Non-pigmented ciliary epithelial cell (primary cell): ENCODE data around the gene DBET.
"Not testable (repeated sequence)": the region's sequence is repeated elsewhere in the genome, so short reads cannot be mapped to it uniquely, and the experiment has no call there.

Source experiments
- DNase-seq: peaks from one replicate; pipeline ENCODE4 v3.0.0-alpha.2; 2010; ENCODE audit warnings: low read depth

DBET gene

GRCh38 chr4:190064342-190064741 is at the start of gene DBET:
TSS of gene DBET (plus strand) at chr4:190064502.
- not testable (repeated sequence) for DNase-seq

- DNase-seq = no peak
Observed at GRCh38 chr4:190014771-190015537, 49.3 kb upstream of the DBET start.

GRCh38 chr4:190015538-190016368 is 48.5 kb upstream of the DBET start:
- DNase-seq = no peak

GRCh38 chr4:190016369-190017289 is 47.7 kb upstream of the DBET start:
- no peak for DNase-seq

- DNase-seq = no peak
Observed at GRCh38 chr4:190017357-190018200, 46.7 kb upstream of the DBET start.

- DNase-seq = no peak
Observed at GRCh38 chr4:190018201-190018920, 45.9 kb upstream of the DBET start.

- no peak for DNase-seq
Observed at GRCh38 chr4:190019023-190019858, 45.1 kb upstream of the DBET start.

GRCh38 chr4:190019859-190020463 is 44.3 kb upstream of the DBET start:
- DNase-seq = not testable (repeated sequence)

- no peak for DNase-seq
Observed at GRCh38 chr4:190020790-190021717, 43.2 kb upstream of the DBET start.

GRCh38 chr4:190021973-190022372 is 42.3 kb upstream of the DBET start:
- not testable (repeated sequence) for DNase-seq

GRCh38 chr4:190022614-190023281 is 41.6 kb upstream of the DBET start:
- DNase-seq = not testable (repeated sequence)

GRCh38 chr4:190027156-190027555 is 37.1 kb upstream of the DBET start, which contains the start of gene FRG2:
TSS of gene FRG2 (minus strand) at chr4:190027256. CDS start at chr4:190027204, 52 bp downstream.
- not testable (repeated sequence) for DNase-seq

GRCh38 chr4:190031264-190031663 is 33.0 kb upstream of the DBET start:
- not testable (repeated sequence) for DNase-seq

- not testable (repeated sequence) for DNase-seq
Observed at GRCh38 chr4:190037704-190038388, 26.5 kb upstream of the DBET start.

- not testable (repeated sequence) for DNase-seq
Observed at GRCh38 chr4:190040873-190041272, 23.4 kb upstream of the DBET start.

- DNase-seq = not testable (repeated sequence)
Observed at GRCh38 chr4:190047627-190048026, 16.7 kb upstream of the DBET start.
